Measurements from ENCODE around the gene CT45A10.

- no peak for TF ChIP-seq ARNTL (CRISPR knock-in tag; IDR thresholded peaks at IDR 0.05; ENCODE audit: borderline replicate concordance, low read depth)
- TF ChIP-seq RARB (CRISPR knock-in tag; IDR thresholded peaks at IDR 0.05), result no peak
- no peak for TF ChIP-seq CREB5 (CRISPR knock-in tag; IDR thresholded peaks at IDR 0.05; ENCODE audit: low read depth)
- TF ChIP-seq PATZ1 (CRISPR knock-in tag; IDR thresholded peaks at IDR 0.05; ENCODE audit: borderline replicate concordance), result no peak
- TF ChIP-seq ZNF565 (CRISPR knock-in tag; conservative IDR thresholded peaks at IDR 0.05; ENCODE audit: low read depth), result no peak
- TF ChIP-seq ZFP30 (CRISPR knock-in tag; IDR thresholded peaks at IDR 0.05), result no peak
These were observed 34.7 kb upstream of the CT45A10 start for GRCh38 chrX:135927897-135928296.

All from SK-N-SH treated with all-trans-retinoic acid at 6 μM for 48 hours (cell line).